GM12878 (cell line): ENCODE measurements around the gene FOLR3. TPM values are rescaled to one million over a fixed set of nuclear protein-coding genes. Genes with fewer than 3 reads are reported as not detected.

Experiments
- ATF3 ChIP-seq: IDR thresholded peaks from 2 replicates; pipeline ENCODE4 v1.6.1; 2011; ENCODE audit warnings: low read depth, mild to moderate bottlenecking, low read length, moderate library complexity, borderline replicate concordance; ENCODE audit errors: extremely low read depth
- BCL11A ChIP-seq: IDR thresholded peaks from 2 replicates; pipeline ENCODE4 v1.6.1; 2011; ENCODE audit warnings: low read depth, low read length
- FOS ChIP-seq: IDR thresholded peaks from 3 replicates; pipeline ENCODE4 v1.6.1; 2011; ENCODE audit warnings: borderline replicate concordance; ENCODE audit not compliant: insufficient read length; ENCODE audit errors: extremely low read depth
- FOXM1 ChIP-seq: IDR thresholded peaks from 2 replicates; pipeline ENCODE4 v1.6.1; 2012; ENCODE audit warnings: low read depth, mild to moderate bottlenecking, inconsistent platforms, low read length, moderate library complexity
- NBN ChIP-seq: fragments of 450-650 bp; IDR thresholded peaks from 2 replicates; pipeline ENCODE4 v1.6.1; 2016
- NFYA ChIP-seq: IDR thresholded peaks from 2 replicates; pipeline ENCODE4 v1.6.1; 2011; ENCODE audit warnings: low read depth, mild to moderate bottlenecking, low read length, improper control_type of control experiment, borderline replicate concordance
- NFYB ChIP-seq: IDR thresholded peaks from 2 replicates; pipeline ENCODE4 v1.6.1; 2011; ENCODE audit warnings: low read depth, mild to moderate bottlenecking, low read length, improper control_type of control experiment, moderate library complexity; ENCODE audit not compliant: insufficient read depth
- NR2F1 ChIP-seq: fragments of 450-650 bp; conservative IDR thresholded peaks from 2 replicates; pipeline ENCODE4 v1.6.1; 2017; ENCODE audit warnings: mild to moderate bottlenecking
- POLR2A ChIP-seq: IDR thresholded peaks from 2 replicates; pipeline ENCODE4 v1.6.1; 2011; ENCODE audit warnings: low read depth, mild to moderate bottlenecking, low read length
- RAD21 ChIP-seq: IDR thresholded peaks from 2 replicates; pipeline ENCODE4 v1.6.1; 2011; ENCODE audit warnings: mild to moderate bottlenecking, low read depth, low read length, moderate library complexity; ENCODE audit not compliant: insufficient read depth
- RUNX3 ChIP-seq: IDR thresholded peaks from 2 replicates; pipeline ENCODE4 v1.6.1; 2012; ENCODE audit warnings: low read length, inconsistent platforms
- SMC3 ChIP-seq: IDR thresholded peaks from 2 replicates; pipeline ENCODE4 v1.6.1; 2011; ENCODE audit warnings: low read length, improper control_type of control experiment, borderline replicate concordance
- SPI1 ChIP-seq: IDR thresholded peaks from 2 replicates; pipeline ENCODE4 v1.6.1; 2011; ENCODE audit warnings: low read depth, mild to moderate bottlenecking, low read length, moderate library complexity, borderline replicate concordance; ENCODE audit not compliant: insufficient read depth
- STAT1 ChIP-seq: fragments of 450-650 bp; conservative IDR thresholded peaks from 2 replicates; pipeline ENCODE4 v1.6.1; 2014; ENCODE audit warnings: antibody characterized with exemption, mild to moderate bottlenecking
- WRNIP1 ChIP-seq: IDR thresholded peaks from 2 replicates; pipeline ENCODE4 v1.6.1; 2011; ENCODE audit warnings: low read depth, low read length, improper control_type of control experiment, borderline replicate concordance
- YBX1 ChIP-seq: fragments of 450-650 bp; IDR thresholded peaks from 2 replicates; pipeline ENCODE4 v1.6.1; 2016; ENCODE audit warnings: antibody characterized with exemption
- YY1 ChIP-seq: IDR thresholded peaks from 2 replicates; pipeline ENCODE4 v1.6.1; 2011; ENCODE audit warnings: low read depth, mild to moderate bottlenecking, low read length
- ZNF217 ChIP-seq: fragments of 450-650 bp; IDR thresholded peaks from 2 replicates; pipeline ENCODE4 v1.6.1; 2017; ENCODE audit warnings: antibody characterized with exemption, mild to moderate bottlenecking
- ZNF24 ChIP-seq: fragments of 450-650 bp; IDR thresholded peaks from 2 replicates; pipeline ENCODE4 v1.6.1; 2017; ENCODE audit warnings: antibody characterized with exemption, mild to moderate bottlenecking
- ZZZ3 ChIP-seq: IDR thresholded peaks from 2 replicates; pipeline ENCODE4 v1.6.1; 2011; ENCODE audit warnings: low read depth; ENCODE audit not compliant: control insufficient read depth, insufficient read length
- polyA plus RNA-seq, 11 experiments: library from polyadenylated mRNA; depleted of rRNA in 4 of 11; unstranded in 6 of 11; stranded (reverse) in 5 of 11; fragments of >200 nt; fragmentation: Nextera tagmentation in 4 of 11; fragmentation: Illumina TruSeq in 1 of 11; extraction: Ambion mirVana in 4 of 11; extraction: Trizol in 1 of 11; gene quantifications; 1 replicate in 1 of 11; 2 replicates in 10 of 11; pipeline versions ENCODE4 v1.2.1 to v1.2.3, GENCODE V29; 2011 to 2016; ENCODE audit warnings: inconsistent platforms in 2 of 11, missing spikeins in 2 of 11, low read depth in 1 of 11
- total RNA-seq, 4 experiments: library from RNA; depleted of rRNA in 3 of 4; stranded (reverse); fragments of >200 nt in 3 of 4; fragmentation: Illumina TruSeq in 1 of 4; extraction: Trizol in 1 of 4; gene quantifications; 2 replicates each; pipeline versions ENCODE4 v1.2.1 to v1.2.3, GENCODE V29; 2013 to 2021
- TF ChIP-seq, protein P1 (sequence below): fragments of 450-650 bp; IDR thresholded peaks from 2 replicates; pipeline ENCODE4 v1.6.1; 2017; ENCODE audit warnings: mild to moderate bottlenecking, moderate library complexity
- TF ChIP-seq, protein P2 (sequence below), 3 experiments: IDR thresholded peaks in 2 of 3; conservative IDR thresholded peaks in 1 of 3; 2 replicates each; pipeline ENCODE4 v1.5.1; 2011; ENCODE audit warnings: low read depth in 3 of 3, low read length in 3 of 3, mild to moderate bottlenecking in 3 of 3, control low read depth in 2 of 3, moderate library complexity in 2 of 3, inconsistent platforms in 1 of 3, mixed read lengths in 1 of 3; ENCODE audit not compliant: control insufficient read depth in 2 of 3, insufficient read depth in 1 of 3; ENCODE audit errors: extremely low read depth in 1 of 3
- TF ChIP-seq, protein P3 (sequence below): IDR thresholded peaks from 2 replicates; pipeline ENCODE4 v1.6.1; 2012; ENCODE audit warnings: low read depth, low read length, improper control_type of control experiment

FOLR3 gene
- total and polyA plus RNA-seq, 10 of the 15 experiments (the other 5 are each of a cell fraction or from before 2014, with no cell fraction given), result not detected

DNA sequence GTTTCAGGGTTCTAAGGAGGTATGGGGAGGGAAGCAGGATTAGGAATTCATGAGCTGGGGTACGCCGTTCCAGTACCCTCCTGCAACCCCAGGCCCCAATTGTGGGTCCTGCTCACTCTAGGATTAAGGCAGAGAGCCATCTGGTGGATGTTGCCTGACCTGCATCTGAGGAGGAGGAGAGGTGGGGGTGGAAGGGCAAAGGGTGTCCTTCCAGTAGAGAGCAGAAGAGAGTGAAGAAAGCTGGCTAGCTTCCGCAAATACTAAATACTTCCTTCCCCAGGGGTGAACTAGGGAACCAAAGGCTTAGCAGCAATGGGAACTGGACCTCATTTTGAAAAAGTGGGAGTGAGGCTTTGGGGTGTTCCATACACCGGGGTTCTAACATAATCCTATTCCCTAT is 44.2 kb upstream of the FOLR3 start (continued):
- TF ChIP-seq RAD21 (peak; percentile 93), FOXM1 (0 out of 2 replicates have a peak, but pooled peaks have one; percentile 38), WRNIP1 (0 out of 2 replicates have a peak, but pooled peaks have one; percentile 34), BCL11A (no peak), NFYA (no peak), STAT1 (no peak), FOS (no peak), ZNF217 (no peak), NFYB (no peak), POLR2A (no peak; the same call in none of the 2 replicates), YY1 (peak; percentile 71), NBN (peak; percentile 39; the same call in 1 of the 2 replicates), ATF3 (peak; percentile 1; the same call in 1 of the 2 replicates), YBX1 (no peak), ZNF24 (no peak), ZZZ3 (no peak), NR2F1 (peak; percentile 42; the same call in 1 of the 2 replicates), SPI1 (no peak), SMC3 (peak; percentile 96), RUNX3 (0 out of 2 replicates have a peak, but pooled peaks have one; percentile 16)
- TF ChIP-seq, protein P1, sequence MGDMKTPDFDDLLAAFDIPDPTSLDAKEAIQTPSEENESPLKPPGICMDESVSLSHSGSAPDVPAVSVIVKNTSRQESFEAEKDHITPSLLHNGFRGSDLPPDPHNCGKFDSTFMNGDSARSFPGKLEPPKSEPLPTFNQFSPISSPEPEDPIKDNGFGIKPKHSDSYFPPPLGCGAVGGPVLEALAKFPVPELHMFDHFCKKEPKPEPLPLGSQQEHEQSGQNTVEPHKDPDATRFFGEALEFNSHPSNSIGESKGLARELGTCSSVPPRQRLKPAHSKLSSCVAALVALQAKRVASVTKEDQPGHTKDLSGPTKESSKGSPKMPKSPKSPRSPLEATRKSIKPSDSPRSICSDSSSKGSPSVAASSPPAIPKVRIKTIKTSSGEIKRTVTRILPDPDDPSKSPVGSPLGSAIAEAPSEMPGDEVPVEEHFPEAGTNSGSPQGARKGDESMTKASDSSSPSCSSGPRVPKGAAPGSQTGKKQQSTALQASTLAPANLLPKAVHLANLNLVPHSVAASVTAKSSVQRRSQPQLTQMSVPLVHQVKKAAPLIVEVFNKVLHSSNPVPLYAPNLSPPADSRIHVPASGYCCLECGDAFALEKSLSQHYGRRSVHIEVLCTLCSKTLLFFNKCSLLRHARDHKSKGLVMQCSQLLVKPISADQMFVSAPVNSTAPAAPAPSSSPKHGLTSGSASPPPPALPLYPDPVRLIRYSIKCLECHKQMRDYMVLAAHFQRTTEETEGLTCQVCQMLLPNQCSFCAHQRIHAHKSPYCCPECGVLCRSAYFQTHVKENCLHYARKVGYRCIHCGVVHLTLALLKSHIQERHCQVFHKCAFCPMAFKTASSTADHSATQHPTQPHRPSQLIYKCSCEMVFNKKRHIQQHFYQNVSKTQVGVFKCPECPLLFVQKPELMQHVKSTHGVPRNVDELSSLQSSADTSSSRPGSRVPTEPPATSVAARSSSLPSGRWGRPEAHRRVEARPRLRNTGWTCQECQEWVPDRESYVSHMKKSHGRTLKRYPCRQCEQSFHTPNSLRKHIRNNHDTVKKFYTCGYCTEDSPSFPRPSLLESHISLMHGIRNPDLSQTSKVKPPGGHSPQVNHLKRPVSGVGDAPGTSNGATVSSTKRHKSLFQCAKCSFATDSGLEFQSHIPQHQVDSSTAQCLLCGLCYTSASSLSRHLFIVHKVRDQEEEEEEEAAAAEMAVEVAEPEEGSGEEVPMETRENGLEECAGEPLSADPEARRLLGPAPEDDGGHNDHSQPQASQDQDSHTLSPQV, result peak; percentile 67; the same call in 1 of the 2 replicates
- TF ChIP-seq, protein P2, sequence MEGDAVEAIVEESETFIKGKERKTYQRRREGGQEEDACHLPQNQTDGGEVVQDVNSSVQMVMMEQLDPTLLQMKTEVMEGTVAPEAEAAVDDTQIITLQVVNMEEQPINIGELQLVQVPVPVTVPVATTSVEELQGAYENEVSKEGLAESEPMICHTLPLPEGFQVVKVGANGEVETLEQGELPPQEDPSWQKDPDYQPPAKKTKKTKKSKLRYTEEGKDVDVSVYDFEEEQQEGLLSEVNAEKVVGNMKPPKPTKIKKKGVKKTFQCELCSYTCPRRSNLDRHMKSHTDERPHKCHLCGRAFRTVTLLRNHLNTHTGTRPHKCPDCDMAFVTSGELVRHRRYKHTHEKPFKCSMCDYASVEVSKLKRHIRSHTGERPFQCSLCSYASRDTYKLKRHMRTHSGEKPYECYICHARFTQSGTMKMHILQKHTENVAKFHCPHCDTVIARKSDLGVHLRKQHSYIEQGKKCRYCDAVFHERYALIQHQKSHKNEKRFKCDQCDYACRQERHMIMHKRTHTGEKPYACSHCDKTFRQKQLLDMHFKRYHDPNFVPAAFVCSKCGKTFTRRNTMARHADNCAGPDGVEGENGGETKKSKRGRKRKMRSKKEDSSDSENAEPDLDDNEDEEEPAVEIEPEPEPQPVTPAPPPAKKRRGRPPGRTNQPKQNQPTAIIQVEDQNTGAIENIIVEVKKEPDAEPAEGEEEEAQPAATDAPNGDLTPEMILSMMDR (IDR thresholded peaks at IDR 0.05 in 2 of 3, conservative IDR thresholded peaks at IDR 0.05 in 1 of 3; ENCODE audit: control insufficient read depth in 2 of 3, extremely low read depth in 1 of 3, insufficient read depth in 1 of 3, low read depth in 3 of 3, low read length in 3 of 3), result peak; percentile 84 to 91 (median 89)
- TF ChIP-seq, protein P3, sequence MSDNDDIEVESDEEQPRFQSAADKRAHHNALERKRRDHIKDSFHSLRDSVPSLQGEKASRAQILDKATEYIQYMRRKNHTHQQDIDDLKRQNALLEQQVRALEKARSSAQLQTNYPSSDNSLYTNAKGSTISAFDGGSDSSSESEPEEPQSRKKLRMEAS, result no peak
